Measurements from ENCODE around the gene CUL9. TPM values are rescaled to one million over a fixed set of nuclear protein-coding genes. Genes with fewer than 3 reads are reported as not detected.

The CUL9 gene
- total and polyA plus RNA-seq, 4 donors, result 6.5 to 21.8 (median 7.5) TPM

DNA sequence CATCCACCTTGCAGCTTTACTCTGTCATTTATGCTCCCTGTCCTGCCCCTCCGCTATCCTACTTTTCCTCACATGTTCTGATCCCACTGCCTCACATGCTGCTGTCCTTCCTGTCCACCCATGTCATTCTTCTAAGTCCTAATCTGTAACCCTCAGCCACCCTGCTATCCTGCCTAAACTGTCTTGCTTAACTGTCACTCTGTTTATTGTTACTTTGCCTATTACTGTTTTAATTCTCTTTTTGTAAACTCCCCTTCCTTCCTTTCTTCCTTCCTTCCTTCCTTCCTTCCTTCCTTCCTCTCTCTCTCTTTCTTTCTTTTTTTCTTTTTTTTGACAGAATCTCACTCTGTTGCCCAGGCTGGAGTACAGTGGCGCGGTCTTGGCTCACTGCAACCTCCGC, 1.4 kb downstream of the CUL9 start:
- Histone ChIP-seq H3K4me1 (ENCODE audit: control insufficient read depth in 4 of 4, insufficient read depth in 4 of 4, low read length in 3 of 4) (peaks cover 0 to 18% (median 17%) of the 10 kb centered on the region in 4 donors), H3K4me3 (ENCODE audit: low read depth in 1 of 3, low read length in 3 of 3) (no peak overlapping the region), H3K36me3 (ENCODE audit: control insufficient read depth in 4 of 4, insufficient read depth in 3 of 4, low read depth in 1 of 4, low read length in 3 of 4) (peaks cover 8 to 48% (median 21%) of the 10 kb centered on the region in 4 donors), H3K27ac (ENCODE audit: low read depth in 1 of 2, low read length in 2 of 2) (no peak overlapping the region), H3K9ac (ENCODE audit: low read depth in 1 of 2, low read length in 2 of 2) (no peak overlapping the region), H3K9me3 (ENCODE audit: control insufficient read depth in 4 of 4, low read length in 3 of 4) (no peaks in the 10 kb centered on the region), H3K27me3 (ENCODE audit: control insufficient read depth in 4 of 4, insufficient read depth in 4 of 4, low read length in 3 of 4) (no peaks in the 10 kb centered on the region)
- no peak for TF ChIP-seq FOXA1 (IDR thresholded peaks at IDR 0.05)
- TF ChIP-seq, protein P1, sequence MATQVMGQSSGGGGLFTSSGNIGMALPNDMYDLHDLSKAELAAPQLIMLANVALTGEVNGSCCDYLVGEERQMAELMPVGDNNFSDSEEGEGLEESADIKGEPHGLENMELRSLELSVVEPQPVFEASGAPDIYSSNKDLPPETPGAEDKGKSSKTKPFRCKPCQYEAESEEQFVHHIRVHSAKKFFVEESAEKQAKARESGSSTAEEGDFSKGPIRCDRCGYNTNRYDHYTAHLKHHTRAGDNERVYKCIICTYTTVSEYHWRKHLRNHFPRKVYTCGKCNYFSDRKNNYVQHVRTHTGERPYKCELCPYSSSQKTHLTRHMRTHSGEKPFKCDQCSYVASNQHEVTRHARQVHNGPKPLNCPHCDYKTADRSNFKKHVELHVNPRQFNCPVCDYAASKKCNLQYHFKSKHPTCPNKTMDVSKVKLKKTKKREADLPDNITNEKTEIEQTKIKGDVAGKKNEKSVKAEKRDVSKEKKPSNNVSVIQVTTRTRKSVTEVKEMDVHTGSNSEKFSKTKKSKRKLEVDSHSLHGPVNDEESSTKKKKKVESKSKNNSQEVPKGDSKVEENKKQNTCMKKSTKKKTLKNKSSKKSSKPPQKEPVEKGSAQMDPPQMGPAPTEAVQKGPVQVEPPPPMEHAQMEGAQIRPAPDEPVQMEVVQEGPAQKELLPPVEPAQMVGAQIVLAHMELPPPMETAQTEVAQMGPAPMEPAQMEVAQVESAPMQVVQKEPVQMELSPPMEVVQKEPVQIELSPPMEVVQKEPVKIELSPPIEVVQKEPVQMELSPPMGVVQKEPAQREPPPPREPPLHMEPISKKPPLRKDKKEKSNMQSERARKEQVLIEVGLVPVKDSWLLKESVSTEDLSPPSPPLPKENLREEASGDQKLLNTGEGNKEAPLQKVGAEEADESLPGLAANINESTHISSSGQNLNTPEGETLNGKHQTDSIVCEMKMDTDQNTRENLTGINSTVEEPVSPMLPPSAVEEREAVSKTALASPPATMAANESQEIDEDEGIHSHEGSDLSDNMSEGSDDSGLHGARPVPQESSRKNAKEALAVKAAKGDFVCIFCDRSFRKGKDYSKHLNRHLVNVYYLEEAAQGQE (IDR thresholded peaks at IDR 0.05), result no peak
- no peak for TF ChIP-seq HNF4A (conservative IDR thresholded peaks at IDR 0.05)
- no peak for TF ChIP-seq YY1 (IDR thresholded peaks at IDR 0.05)
- TF ChIP-seq GABPA (IDR thresholded peaks at IDR 0.05 in 1 of 2, conservative IDR thresholded peaks at IDR 0.05 in 1 of 2), result no peak
- TF ChIP-seq SP1 (IDR thresholded peaks at IDR 0.05), result no peak
- TF ChIP-seq, protein P2, sequence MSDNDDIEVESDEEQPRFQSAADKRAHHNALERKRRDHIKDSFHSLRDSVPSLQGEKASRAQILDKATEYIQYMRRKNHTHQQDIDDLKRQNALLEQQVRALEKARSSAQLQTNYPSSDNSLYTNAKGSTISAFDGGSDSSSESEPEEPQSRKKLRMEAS (IDR thresholded peaks at IDR 0.05), result no peak
- no peak for DNase-seq (ENCODE audit: low spot score)
- WGBS, result 97% methylated on average over 4 of the region's 4 CpGs

- Histone ChIP-seq H3K4me3 (ENCODE audit: low read depth in 1 of 3, low read length in 3 of 3) (no peak overlapping the region), H3K27ac (ENCODE audit: low read depth in 1 of 2, low read length in 2 of 2) (no peak overlapping the region), H3K9ac (ENCODE audit: low read depth in 1 of 2, low read length in 2 of 2) (no peak overlapping the region), H3K9me3 (ENCODE audit: control insufficient read depth in 4 of 4, low read length in 3 of 4) (no peaks in the 10 kb centered on the region), H3K27me3 (ENCODE audit: control insufficient read depth in 4 of 4, insufficient read depth in 4 of 4, low read length in 3 of 4) (no peaks in the 10 kb centered on the region), H3K4me1 (ENCODE audit: control insufficient read depth in 4 of 4, insufficient read depth in 4 of 4, low read length in 3 of 4) (peaks cover 0 to 18% (median 17%) of the 10 kb centered on the region in 4 donors), H3K36me3 (ENCODE audit: control insufficient read depth in 4 of 4, insufficient read depth in 3 of 4, low read depth in 1 of 4, low read length in 3 of 4) (peaks cover 2 to 41% (median 17%) of the 10 kb centered on the region in 4 donors)
- DNase-seq (ENCODE audit: low spot score), result no peak
- WGBS, result 94% methylated on average over 21 of the region's 21 CpGs
- TF ChIP-seq, protein P2 (IDR thresholded peaks at IDR 0.05), result no peak
- TF ChIP-seq JUND (IDR thresholded peaks at IDR 0.05) (no peak), NR2F2 (IDR thresholded peaks at IDR 0.05) (no peak)
Observed at GRCh38 chr6:43184268-43184985, 2.4 kb downstream of the CUL9 start.

- Histone ChIP-seq H3K4me1 (ENCODE audit: control insufficient read depth in 4 of 4, insufficient read depth in 4 of 4, low read length in 3 of 4) (peaks cover 0 to 18% (median 17%) of the 10 kb centered on the region in 4 donors), H3K9me3 (ENCODE audit: control insufficient read depth in 4 of 4, low read length in 3 of 4) (no peaks in the 10 kb centered on the region), H3K9ac (ENCODE audit: low read depth in 1 of 2, low read length in 2 of 2) (no peak overlapping the region), H3K4me3 (ENCODE audit: low read depth in 1 of 3, low read length in 3 of 3) (no peak overlapping the region), H3K27me3 (ENCODE audit: control insufficient read depth in 4 of 4, insufficient read depth in 4 of 4, low read length in 3 of 4) (no peaks in the 10 kb centered on the region), H3K27ac (ENCODE audit: low read depth in 1 of 2, low read length in 2 of 2) (no peak overlapping the region), H3K36me3 (ENCODE audit: control insufficient read depth in 4 of 4, insufficient read depth in 3 of 4, low read depth in 1 of 4, low read length in 3 of 4) (peaks cover 2 to 36% (median 15%) of the 10 kb centered on the region in 4 donors)
- DNase-seq (ENCODE audit: low spot score), result no peak
- WGBS, result 85% methylated on average over 5 of the region's 5 CpGs
- TF ChIP-seq YY1 (IDR thresholded peaks at IDR 0.05) (no peak), NR2F2 (IDR thresholded peaks at IDR 0.05) (no peak), RXRA (IDR thresholded peaks at IDR 0.05) (no peak), TAF1 (conservative IDR thresholded peaks at IDR 0.05) (no peak), FOXA2 (IDR thresholded peaks at IDR 0.05) (no peak), HNF4A (conservative IDR thresholded peaks at IDR 0.05) (no peak), SP1 (IDR thresholded peaks at IDR 0.05) (no peak), EGR1 (IDR thresholded peaks at IDR 0.05; ENCODE audit: low read depth in 2 of 2) (no peak), HNF4G (IDR thresholded peaks at IDR 0.05) (no peak), GABPA (IDR thresholded peaks at IDR 0.05 in 1 of 2, conservative IDR thresholded peaks at IDR 0.05 in 1 of 2) (no peak)
- TF ChIP-seq, protein P2 (IDR thresholded peaks at IDR 0.05), result no peak
- TF ChIP-seq, protein P1 (IDR thresholded peaks at IDR 0.05), result no peak
- TF ChIP-seq, protein P3, sequence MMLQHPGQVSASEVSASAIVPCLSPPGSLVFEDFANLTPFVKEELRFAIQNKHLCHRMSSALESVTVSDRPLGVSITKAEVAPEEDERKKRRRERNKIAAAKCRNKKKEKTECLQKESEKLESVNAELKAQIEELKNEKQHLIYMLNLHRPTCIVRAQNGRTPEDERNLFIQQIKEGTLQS (IDR thresholded peaks at IDR 0.05), result no peak
Observed at GRCh38 chr6:43185391-43185985, 3.5 kb downstream of the CUL9 start.
